ENCODE results near the gene KCNQ1. TPM values are rescaled to one million over a fixed set of nuclear protein-coding genes. Genes with fewer than 3 reads are reported as not detected.

KCNQ1 gene
- polyA plus RNA-seq, 1 donor (not counting 4 experiments of a cell fraction or from before 2014, with no cell fraction given), result not detected

- Histone ChIP-seq H3K36me3 (ENCODE audit: control insufficient read depth in 2 of 2, extremely low read depth in 1 of 2, insufficient read depth in 2 of 2, low read length in 2 of 2) (no peaks in the 10 kb centered on the region), H3K79me2 (ENCODE audit: control insufficient read depth, insufficient read depth, low read length) (no peaks in the 10 kb centered on the region), H3K27me3 (ENCODE audit: control insufficient read depth, extremely low read depth, insufficient read depth, low read length) (peaks cover 7% of the 10 kb centered on the region), H4K20me1 (ENCODE audit: control insufficient read depth, extremely low read depth, insufficient read depth, low read length) (no peaks in the 10 kb centered on the region), H3K9me1 (ENCODE audit: control insufficient read depth, extremely low read depth, insufficient read depth, low read length) (no peaks in the 10 kb centered on the region), H2AFZ (ENCODE audit: control insufficient read depth, low read length) (no peak overlapping the region), H3K9ac (ENCODE audit: control insufficient read depth, extremely low read depth, insufficient read depth, low read length) (no peak overlapping the region), H3K9me3 (ENCODE audit: control insufficient read depth, low read depth, low read length) (no peaks in the 10 kb centered on the region), H3K4me3 (ENCODE audit: control insufficient read depth in 2 of 3, extremely low read depth in 1 of 3, insufficient read depth in 2 of 3, low read depth in 1 of 3, low read length in 3 of 3) (no peak overlapping the region), H3K4me2 (ENCODE audit: control insufficient read depth, extremely low read depth, insufficient read depth, low read depth, low read length) (no peak overlapping the region), H3K27ac (ENCODE audit: control insufficient read depth, insufficient read depth, low read length) (no peak overlapping the region), H3K4me1 (ENCODE audit: control insufficient read depth, extremely low read depth, insufficient read depth, low read length) (no peaks in the 10 kb centered on the region)
- TF ChIP-seq EZH2 (IDR thresholded peaks at IDR 0.05; ENCODE audit: low read length), result no peak
- TF ChIP-seq, protein P1, sequence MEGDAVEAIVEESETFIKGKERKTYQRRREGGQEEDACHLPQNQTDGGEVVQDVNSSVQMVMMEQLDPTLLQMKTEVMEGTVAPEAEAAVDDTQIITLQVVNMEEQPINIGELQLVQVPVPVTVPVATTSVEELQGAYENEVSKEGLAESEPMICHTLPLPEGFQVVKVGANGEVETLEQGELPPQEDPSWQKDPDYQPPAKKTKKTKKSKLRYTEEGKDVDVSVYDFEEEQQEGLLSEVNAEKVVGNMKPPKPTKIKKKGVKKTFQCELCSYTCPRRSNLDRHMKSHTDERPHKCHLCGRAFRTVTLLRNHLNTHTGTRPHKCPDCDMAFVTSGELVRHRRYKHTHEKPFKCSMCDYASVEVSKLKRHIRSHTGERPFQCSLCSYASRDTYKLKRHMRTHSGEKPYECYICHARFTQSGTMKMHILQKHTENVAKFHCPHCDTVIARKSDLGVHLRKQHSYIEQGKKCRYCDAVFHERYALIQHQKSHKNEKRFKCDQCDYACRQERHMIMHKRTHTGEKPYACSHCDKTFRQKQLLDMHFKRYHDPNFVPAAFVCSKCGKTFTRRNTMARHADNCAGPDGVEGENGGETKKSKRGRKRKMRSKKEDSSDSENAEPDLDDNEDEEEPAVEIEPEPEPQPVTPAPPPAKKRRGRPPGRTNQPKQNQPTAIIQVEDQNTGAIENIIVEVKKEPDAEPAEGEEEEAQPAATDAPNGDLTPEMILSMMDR (optimal IDR thresholded peaks at IDR 0.05 in 1 of 3, IDR thresholded peaks at IDR 0.05 in 1 of 3, conservative IDR thresholded peaks at IDR 0.05 in 1 of 3; ENCODE audit: extremely low read depth in 1 of 3, insufficient read depth in 2 of 3, low read length in 3 of 3), result no peak
- dilution Hi-C loops (cut with MboI; ENCODE audit: extremely low pct_ligation_motif_present, low sequenced_read_pairs), result no loop called here
- FAIRE-seq (no peak), DNase-seq (ENCODE audit: low read depth, low spot score) (no peak)
These were observed 64.0 kb downstream of the KCNQ1 start for GRCh38 chr11:2508793-2509192.

GRCh38 chr11:2509481-2510001 lies 64.7 kb downstream of the KCNQ1 start:
- no peak for FAIRE-seq
- TF ChIP-seq, protein P1 (optimal IDR thresholded peaks at IDR 0.05 in 1 of 3, IDR thresholded peaks at IDR 0.05 in 1 of 3, conservative IDR thresholded peaks at IDR 0.05 in 1 of 3; ENCODE audit: extremely low read depth in 1 of 3, insufficient read depth in 2 of 3, low read length in 3 of 3), result no peak
- TF ChIP-seq EZH2 (IDR thresholded peaks at IDR 0.05; ENCODE audit: low read length), result no peak

More at GRCh38 chr11:2509481-2510001, 64.7 kb downstream of the KCNQ1 start:
- no peak for DNase-seq (ENCODE audit: low read depth, low spot score)
- no peak overlapping the region for H3K9ac ChIP-seq (ENCODE audit: control insufficient read depth, extremely low read depth, insufficient read depth, low read length)
- H4K20me1 ChIP-seq (ENCODE audit: control insufficient read depth, extremely low read depth, insufficient read depth, low read length), result no peaks in the 10 kb centered on the region
- no peak overlapping the region for H3K27ac ChIP-seq (ENCODE audit: control insufficient read depth, insufficient read depth, low read length)
- no peaks in the 10 kb centered on the region for H3K4me1 ChIP-seq (ENCODE audit: control insufficient read depth, extremely low read depth, insufficient read depth, low read length)
- no peaks in the 10 kb centered on the region for H3K79me2 ChIP-seq (ENCODE audit: control insufficient read depth, insufficient read depth, low read length)
- no peaks in the 10 kb centered on the region for H3K36me3 ChIP-seq (ENCODE audit: control insufficient read depth in 2 of 2, extremely low read depth in 1 of 2, insufficient read depth in 2 of 2, low read length in 2 of 2)
- no peaks in the 10 kb centered on the region for H3K9me1 ChIP-seq (ENCODE audit: control insufficient read depth, extremely low read depth, insufficient read depth, low read length)
- no peak overlapping the region for H3K4me2 ChIP-seq (ENCODE audit: control insufficient read depth, extremely low read depth, insufficient read depth, low read depth, low read length)
- peaks cover 7% of the 10 kb centered on the region for H3K27me3 ChIP-seq (ENCODE audit: control insufficient read depth, extremely low read depth, insufficient read depth, low read length)
- dilution Hi-C loops (cut with MboI; ENCODE audit: extremely low pct_ligation_motif_present, low sequenced_read_pairs), result no loop called here
- H3K4me3 ChIP-seq (ENCODE audit: control insufficient read depth in 2 of 3, extremely low read depth in 1 of 3, insufficient read depth in 2 of 3, low read depth in 1 of 3, low read length in 3 of 3), result no peak overlapping the region
- no peak overlapping the region for H2AFZ ChIP-seq (ENCODE audit: control insufficient read depth, low read length)
- H3K9me3 ChIP-seq (ENCODE audit: control insufficient read depth, low read depth, low read length), result no peaks in the 10 kb centered on the region

All from keratinocyte (primary cell).